Loucy (cell line): Measurements from ENCODE around the gene ITGB7.
"Not testable (repeated sequence)": the region's sequence is repeated elsewhere in the genome, so short reads cannot be mapped to it uniquely, and the experiment has no call there.

Source experiments
- H2AFZ ChIP-seq: fragments of 200-600 bp; sonication (generic); 2 replicates; pipeline ENCODE4 v1.6.0; 2016; ENCODE audit warnings: antibody characterized with exemption, mild to moderate bottlenecking, low read length, moderate library complexity
- H3F3A ChIP-seq: fragments of 200-600 bp; 2 replicates; pipeline ENCODE4 v1.6.0; 2016; ENCODE audit warnings: antibody characterized with exemption, low read depth, mild to moderate bottlenecking
- H3K27me3 ChIP-seq: fragments of 200-600 bp; sonication (generic); 2 replicates; pipeline ENCODE4 v1.6.1; 2014; ENCODE audit warnings: low read length, mild to moderate bottlenecking; ENCODE audit not compliant: insufficient read depth, poor library complexity, severe bottlenecking
- H3K36me3 ChIP-seq: fragments of 200-600 bp; sonication (generic); 2 replicates; pipeline ENCODE4 v1.6.1; 2016; ENCODE audit warnings: low read length; ENCODE audit not compliant: insufficient read depth
- H3K4me1 ChIP-seq: fragments of 200-600 bp; sonication (generic); 2 replicates; pipeline ENCODE4 v1.5.1; 2014; ENCODE audit warnings: low read length, mild to moderate bottlenecking; ENCODE audit not compliant: insufficient read depth, poor library complexity, severe bottlenecking
- H3K4me2 ChIP-seq: fragments of 200-600 bp; sonication (generic); 2 replicates; pipeline ENCODE4 v1.6.0; 2014; ENCODE audit warnings: antibody characterized with exemption, low read length, low read depth, mild to moderate bottlenecking; ENCODE audit not compliant: poor library complexity, severe bottlenecking
- H3K4me3 ChIP-seq: fragments of 200-600 bp; sonication (generic); 2 replicates; pipeline ENCODE4 v1.5.1; 2014; ENCODE audit warnings: low read length, mild to moderate bottlenecking, mixed read lengths; ENCODE audit not compliant: poor library complexity, severe bottlenecking
- H3K79me2 ChIP-seq: fragments of 200-600 bp; sonication (generic); 2 replicates; pipeline ENCODE4 v1.6.1; 2014; ENCODE audit warnings: low read length; ENCODE audit not compliant: insufficient read depth
- H3K9ac ChIP-seq: fragments of 200-600 bp; sonication (generic); 2 replicates; pipeline ENCODE4 v1.6.0; 2014; ENCODE audit warnings: mild to moderate bottlenecking, low read depth, low read length, moderate library complexity; ENCODE audit not compliant: poor library complexity, severe bottlenecking
- H3K9me2 ChIP-seq: fragments of 200-600 bp; sonication (generic); replicated peaks from 2 replicates; pipeline ENCODE4 v1.6.1; 2016; ENCODE audit warnings: low read depth, low read length, mixed read lengths
- H3K9me3 ChIP-seq: fragments of 200-600 bp; sonication (generic); 2 replicates; pipeline ENCODE4 v1.6.1; 2014; ENCODE audit warnings: mild to moderate bottlenecking, antibody characterized with exemption, low read length, low read depth; ENCODE audit not compliant: insufficient read depth
- H4K20me1 ChIP-seq: fragments of 200-600 bp; sonication (generic); 2 replicates; pipeline ENCODE4 v1.6.0; 2014; ENCODE audit warnings: antibody characterized with exemption, low read length, mild to moderate bottlenecking; ENCODE audit not compliant: insufficient read depth, poor library complexity, severe bottlenecking
- CTCF ChIP-seq: fragments of 200-600 bp; sonication (generic); conservative IDR thresholded peaks from 2 replicates; pipeline ENCODE4 v1.5.1; 2014; ENCODE audit warnings: mild to moderate bottlenecking, antibody characterized with exemption, low read length
- EZH2phosphoT487 ChIP-seq: fragments of 200-600 bp; IDR thresholded peaks from 2 replicates; pipeline ENCODE4 v1.6.1; 2018; ENCODE audit warnings: antibody characterized with exemption, mild to moderate bottlenecking, moderate library complexity, borderline replicate concordance

The ITGB7 gene

GRCh38 chr12:53170215-53170614 lies 36.8 kb downstream of the ITGB7 start:
- no peaks in the 10 kb centered on the region for H3K36me3 ChIP-seq
- no peak for TF ChIP-seq CTCF
- no peak for TF ChIP-seq EZH2phosphoT487
- H3F3A ChIP-seq: no peaks in the 10 kb centered on the region
- no peak overlapping the region for H3K4me3 ChIP-seq
- no peaks in the 10 kb centered on the region for H3K4me1 ChIP-seq
- H4K20me1 ChIP-seq: no peaks in the 10 kb centered on the region
- no peak overlapping the region for H3K4me2 ChIP-seq
- H3K9me2 ChIP-seq: no peaks in the 10 kb centered on the region
- H3K9ac ChIP-seq: no peak overlapping the region
- H3K27me3 ChIP-seq: no peaks in the 10 kb centered on the region
- H3K79me2 ChIP-seq: no peaks in the 10 kb centered on the region
- no peaks in the 10 kb centered on the region for H3K9me3 ChIP-seq
- H2AFZ ChIP-seq: no peak overlapping the region

- H3K27me3 ChIP-seq: no peaks in the 10 kb centered on the region
- no peaks in the 10 kb centered on the region for H3K9me3 ChIP-seq
- H4K20me1 ChIP-seq: no peaks in the 10 kb centered on the region
- no peak overlapping the region for H3K4me2 ChIP-seq
- H3K9ac ChIP-seq: no peak overlapping the region
- no peak overlapping the region for H2AFZ ChIP-seq
- no peaks in the 10 kb centered on the region for H3K9me2 ChIP-seq
- H3K4me3 ChIP-seq: no peak overlapping the region
- H3K4me1 ChIP-seq: no peaks in the 10 kb centered on the region
- TF ChIP-seq CTCF: no peak
- TF ChIP-seq EZH2phosphoT487: no peak
- no peaks in the 10 kb centered on the region for H3F3A ChIP-seq
- no peaks in the 10 kb centered on the region for H3K36me3 ChIP-seq
- no peaks in the 10 kb centered on the region for H3K79me2 ChIP-seq
Observed at GRCh38 chr12:53169644-53170043, 37.4 kb downstream of the ITGB7 start.

- H3K9me3 ChIP-seq: no peaks in the 10 kb centered on the region
- H3K4me1 ChIP-seq: no peaks in the 10 kb centered on the region
- no peaks in the 10 kb centered on the region for H3K9me2 ChIP-seq
- no peak overlapping the region for H2AFZ ChIP-seq
- no peak overlapping the region for H3K9ac ChIP-seq
- no peaks in the 10 kb centered on the region for H3K27me3 ChIP-seq
- no peak overlapping the region for H3K4me3 ChIP-seq
- H3K36me3 ChIP-seq: no peaks in the 10 kb centered on the region
- TF ChIP-seq EZH2phosphoT487: no peak
- TF ChIP-seq CTCF: no peak
- H3K79me2 ChIP-seq: no peaks in the 10 kb centered on the region
- H4K20me1 ChIP-seq: no peaks in the 10 kb centered on the region
- H3K4me2 ChIP-seq: no peak overlapping the region
- H3F3A ChIP-seq: no peaks in the 10 kb centered on the region
Observed at GRCh38 chr12:53166837-53167236, 40.2 kb downstream of the ITGB7 start.

GRCh38 chr12:53163008-53163407 lies 44.0 kb downstream of the ITGB7 start:
- H3K36me3 ChIP-seq, H3K4me3 ChIP-seq, H3K27me3 ChIP-seq, H3K9me2 ChIP-seq, H3F3A ChIP-seq, H2AFZ ChIP-seq, H3K9me3 ChIP-seq, H3K4me1 ChIP-seq, H3K79me2 ChIP-seq, H3K4me2 ChIP-seq, H3K9ac ChIP-seq, H4K20me1 ChIP-seq: not testable (repeated sequence)
